K562 (cell line): ENCODE measurements around the gene ENTPD6. TPM values are rescaled to one million over a fixed set of nuclear protein-coding genes. Genes with fewer than 3 reads are reported as not detected.

Source experiments
- ATAC-seq: fragments of 200-7000 bp; cut with Tn5 transposase; 3 replicates; pipeline ENCODE4 v1.9.1; 2020; ENCODE audit warnings: moderate library complexity
- BruUV-seq: library from RNA; stranded (reverse); fragments of 400-500 nt; replicated peaks from 2 replicates; lab custom pipeline; 2021; lab: Mats Ljungman, UMichigan
- CTCF ChIA-PET: fragments of 300-600 bp; formaldehyde crosslinking; extraction: SDS; loops from one replicate; lab custom pipeline; 2021; ENCODE audit warnings: low intra/inter-chr PET ratio; lab: Yijun Ruan, JAX
- POLR2A ChIA-PET: fragments of 300-600, 350-650 bp; sonication (Branson Sonifier 250); formaldehyde crosslinking; extraction: SDS; loops from one replicate; lab custom pipeline; 2021; ENCODE audit warnings: antibody characterized with exemption, inconsistent platforms; lab: Yijun Ruan, JAX
- DNase-seq, 4 experiments: peaks; one replicate each; pipeline versions ENCODE4 v3.0.0 to v3.0.0-alpha.2; 2011 to 2018; ENCODE audit warnings: low spot score in 3 of 4, mixed read lengths in 3 of 4; ENCODE audit errors: extremely low read depth in 1 of 4
- FAIRE-seq: peaks from 2 replicates; lab custom pipeline; 2011; peaks lifted over from hg19 to GRCh38; lab: Jason Lieb, UNC
- H2AFZ ChIP-seq: 2 replicates; pipeline ENCODE4 v1.6.0; 2011; ENCODE audit warnings: low read depth, low read length, control low read depth, inconsistent platforms
- H3K27ac ChIP-seq: fragments of 200-600 bp; 3 replicates; pipeline ENCODE4 v1.8.0; 2011; ENCODE audit warnings: low read depth, mild to moderate bottlenecking, control low read depth, inconsistent platforms, low read length, moderate library complexity, mixed read lengths; ENCODE audit errors: extremely low read depth
- H3K27me3 ChIP-seq, 2 experiments: fragments of 300-600 bp in 1 of 2; 2 replicates in 1 of 2; 3 replicates in 1 of 2; pipeline versions ENCODE4 v1.6.0 to v1.8.0; 2011; ENCODE audit warnings: inconsistent platforms in 2 of 2, low read length in 2 of 2, mild to moderate bottlenecking in 1 of 2, mixed read lengths in 1 of 2, moderate library complexity in 1 of 2; ENCODE audit not compliant: control insufficient read depth in 2 of 2, insufficient read depth in 2 of 2
- H3K36me3 ChIP-seq: fragments of 300-600 bp; 3 replicates; pipeline ENCODE4 v1.8.0; 2011; ENCODE audit warnings: mild to moderate bottlenecking, low read length, inconsistent platforms; ENCODE audit not compliant: control insufficient read depth, insufficient read depth
- H3K4me1 ChIP-seq, 2 experiments: fragments of 200-600 bp in 1 of 2; replicated peaks in 1 of 2; 2 replicates in 1 of 2; 3 replicates in 1 of 2; pipeline versions ENCODE4 v1.5.1 to v1.8.0; 2011; ENCODE audit warnings: inconsistent platforms in 2 of 2, low read length in 2 of 2, mild to moderate bottlenecking in 1 of 2, mixed read lengths in 1 of 2, moderate library complexity in 1 of 2; ENCODE audit not compliant: control insufficient read depth in 2 of 2, insufficient read depth in 2 of 2
- H3K4me2 ChIP-seq: 2 replicates; pipeline ENCODE4 v1.6.1; 2011; ENCODE audit warnings: low read length, control low read depth, inconsistent platforms, mixed read lengths; ENCODE audit not compliant: insufficient read depth
- H3K4me3 ChIP-seq: fragments of 200-600 bp; sonication (generic), shearing (Covaris generic); 2 replicates; pipeline ENCODE4 v1.5.1; 2016; ENCODE audit warnings: control low read depth, inconsistent platforms
- H3K79me2 ChIP-seq: fragments of 200-600 bp; 3 replicates; pipeline ENCODE4 v1.8.0; 2011; ENCODE audit warnings: low read length, inconsistent platforms; ENCODE audit not compliant: control insufficient read depth, insufficient read depth
- H3K9ac ChIP-seq, 2 experiments: 2 replicates each; pipeline versions ENCODE4 v1.6.0 to v1.6.1; 2011; ENCODE audit warnings: low read depth in 2 of 2, low read length in 2 of 2, control low read depth in 1 of 2, inconsistent platforms in 1 of 2, mild to moderate bottlenecking in 1 of 2, mixed read lengths in 1 of 2; ENCODE audit not compliant: insufficient read depth in 1 of 2
- H3K9me1 ChIP-seq: one replicate; pipeline ENCODE4 v1.6.0; 2011; ENCODE audit warnings: inconsistent platforms, mild to moderate bottlenecking, low read length, moderate library complexity; ENCODE audit not compliant: control insufficient read depth, insufficient read depth
- H3K9me3 ChIP-seq: replicated peaks from 2 replicates; pipeline ENCODE4 v1.5.1; 2011; ENCODE audit warnings: low read depth, low read length, inconsistent platforms; ENCODE audit not compliant: control insufficient read depth, insufficient read depth
- H4K20me1 ChIP-seq: replicated peaks from 2 replicates; pipeline ENCODE4 v1.6.1; 2011; ENCODE audit warnings: low read length, inconsistent platforms, mixed read lengths; ENCODE audit not compliant: control insufficient read depth, insufficient read depth
- GABPB1 ChIP-seq: sonication (generic); formaldehyde crosslinking; IDR thresholded peaks from 2 replicates; pipeline ENCODE4 v1.8.0; 2022; ENCODE audit warnings: mild to moderate bottlenecking, missing genetic modification reagents
- NFIC ChIP-seq: fragments of 450-650 bp; IDR thresholded peaks from 2 replicates; pipeline ENCODE4 v1.6.1; 2017; ENCODE audit warnings: mild to moderate bottlenecking, inconsistent platforms
- POLR2B ChIP-seq: fragments of 450-650 bp; IDR thresholded peaks from 2 replicates; pipeline ENCODE4 v1.6.1; 2018; ENCODE audit warnings: low read depth; ENCODE audit not compliant: partially characterized antibody
- SMARCE1 ChIP-seq: fragments of 450-650 bp; IDR thresholded peaks from 2 replicates; pipeline ENCODE4 v1.7.1; 2016; ENCODE audit warnings: mild to moderate bottlenecking
- SNIP1 ChIP-seq: fragments of 450-650 bp; IDR thresholded peaks from 2 replicates; pipeline ENCODE4 v1.7.1; 2017; ENCODE audit warnings: low read depth, mild to moderate bottlenecking
- ZBED1 ChIP-seq: IDR thresholded peaks from 2 replicates; pipeline ENCODE4 v1.6.1; 2014
- ZBTB40 ChIP-seq, 2 experiments: fragments of 450-650 bp in 1 of 2; sonication (generic) in 1 of 2; formaldehyde crosslinking in 1 of 2; IDR thresholded peaks; 2 replicates each; pipeline versions ENCODE4 v1.7.1 to v1.9.0; 2016 to 2022; ENCODE audit warnings: inconsistent platforms in 1 of 2, mild to moderate bottlenecking in 1 of 2, missing genetic modification reagents in 1 of 2
- ZC3H8 ChIP-seq: fragments of 450-650 bp; IDR thresholded peaks from 2 replicates; pipeline ENCODE4 v1.6.1; 2017
- ZFP30 ChIP-seq: fragments of 250-450 bp; sonication (Bioruptor Pico); IDR thresholded peaks from 2 replicates; pipeline ENCODE4 v1.8.0; 2022; ENCODE audit warnings: moderate library complexity, mild to moderate bottlenecking, inconsistent platforms, borderline replicate concordance
- ZNF551 ChIP-seq: fragments of 250-450 bp; sonication (Bioruptor Pico); IDR thresholded peaks from 2 replicates; pipeline ENCODE4 v1.5.0; 2021; ENCODE audit warnings: mild to moderate bottlenecking, moderate library complexity
- ZNF57 ChIP-seq: fragments of 450-650 bp; formaldehyde crosslinking; IDR thresholded peaks from 2 replicates; pipeline ENCODE4 v1.4.0; 2020; ENCODE audit warnings: mild to moderate bottlenecking, moderate library complexity
- WGBS: fragments of 100-300 bp; shearing (Covaris generic); methylation state at CpG from one replicate; pipeline ENCODE4 v1.1.6; 2016; ENCODE audit warnings: low coverage, mixed read lengths; ENCODE audit not compliant: insufficient coverage; ENCODE audit errors: missing lambda C conversion rate; 5-methylcytosine and 5-hydroxymethylcytosine counted together
- in situ Hi-C: fragments of 300-500 bp; cut with MboI; formaldehyde crosslinking; loops from 4 replicates; pipeline ENCODE4 v1.15.0; 2018; ENCODE audit warnings: inconsistent platforms, mixed read lengths
- intact Hi-C: fragments of 100-400 bp; cut with micrococcal nuclease; formaldehyde crosslinking; loops from 2 replicates; pipeline ENCODE4 v1.14.2; 2022
- polyA plus RNA-seq, 8 experiments: library from polyadenylated mRNA; depleted of rRNA in 4 of 8; stranded (reverse) in 5 of 8; unstranded in 3 of 8; fragments of >200 nt; fragmentation: Nextera tagmentation in 2 of 8; fragmentation: Illumina TruSeq in 1 of 8; extraction: Ambion mirVana in 2 of 8; extraction: Trizol in 1 of 8; gene quantifications; 2 replicates each; pipeline versions ENCODE4 v1.2.1 to v1.2.3, GENCODE V29; 2011 to 2014; ENCODE audit warnings: inconsistent platforms in 1 of 8, missing spikeins in 1 of 8
- total RNA-seq, 7 experiments: library from RNA; depleted of rRNA in 6 of 7; stranded (reverse); fragments of >200 nt in 6 of 7; fragmentation: Illumina TruSeq in 2 of 7; extraction: Trizol in 2 of 7; gene quantifications; 2 replicates each; pipeline versions ENCODE4 v1.2.1 to v1.2.3, GENCODE V29; 2011 to 2021; ENCODE audit warnings: low replicate concordance in 1 of 7

The ENTPD6 gene
- total and polyA plus RNA-seq, 9 of the 15 experiments (the other 6 are each of a cell fraction or from before 2014, with no cell fraction given), result 0.82 to 36.8 (median 22.4) TPM

GRCh38 chr20:25273046-25273445 lies 77.5 kb downstream of the ENTPD6 start (continued):
- TF ChIP-seq POLR2B, result no peak
- no peak for TF ChIP-seq ZC3H8

GRCh38 chr20:25273541-25274358 lies 78.2 kb downstream of the ENTPD6 start:
- H4K20me1 ChIP-seq, result no peaks in the 10 kb centered on the region
- no peak for ATAC-seq
- intact Hi-C loops (no loop called here), in situ Hi-C loops (no loop called here)
- H3K36me3 ChIP-seq, result peaks cover 15% of the 10 kb centered on the region; the same call in 1 of the 3 replicates
- H3K9me1 ChIP-seq, result no peaks in the 10 kb centered on the region
- H3K9ac ChIP-seq, result no peak overlapping the region
- no peak overlapping the region for H3K27ac ChIP-seq
- no peaks in the 10 kb centered on the region for H3K9me3 ChIP-seq
- no TSS peak for BruUV-seq
- H2AFZ ChIP-seq, result no peak overlapping the region
- WGBS, result 84% methylated on average over 20 of the region's 20 CpGs
- no peak for FAIRE-seq
- no peak overlapping the region for H3K4me2 ChIP-seq
- H3K27me3 ChIP-seq, result no peaks in the 10 kb centered on the region
- H3K79me2 ChIP-seq, result no peaks in the 10 kb centered on the region
- POLR2A ChIA-PET, result interaction anchor here (0.5 to 1.6 kb wide), 3 partner anchors 19 to 46 kb away, joined by 3 to 4 read pairs (median 3); no protein-coding TSS in a partner anchor
- no peak for DNase-seq
- no peaks in the 10 kb centered on the region for H3K4me1 ChIP-seq
- H3K4me3 ChIP-seq, result no peak overlapping the region
- CTCF ChIA-PET, result no interaction called here
- TF ChIP-seq ZBED1 (no peak), ZBTB40 (IDR thresholded peaks at IDR 0.05) (no peak), ZBTB40 (CRISPR knock-in tag; IDR thresholded peaks at IDR 0.05) (no peak), SMARCE1 (no peak), ZNF551 (no peak), NFIC (no peak), SNIP1 (no peak), ZNF57 (CRISPR knock-in tag) (no peak), GABPB1 (CRISPR knock-in tag) (no peak), ZFP30 (CRISPR knock-in tag) (no peak)
